SK-N-MC (cell line): ENCODE results near the gene PCBP3.

Experiments used
- DNase-seq: peaks from one replicate; pipeline ENCODE4 v3.0.0-alpha.2; 2011; ENCODE audit warnings: low read depth, low spot score
- H3K27ac ChIP-seq: fragments of 200-600 bp; sonication (generic); 2 replicates; pipeline ENCODE4 v1.5.1; 2016; ENCODE audit warnings: mixed run types
- H3K36me3 ChIP-seq: fragments of 200-600 bp; sonication (generic); 2 replicates; pipeline ENCODE4 v1.6.1; 2017; ENCODE audit warnings: antibody characterized with exemption, low read length, mixed read lengths; ENCODE audit not compliant: insufficient read depth
- H3K4me3 ChIP-seq: fragments of 200-600 bp; sonication (generic); 2 replicates; pipeline ENCODE4 v1.5.1; 2016
- H3K9ac ChIP-seq: fragments of 200-600 bp; sonication (generic); 2 replicates; pipeline ENCODE4 v1.8.0; 2017; ENCODE audit warnings: mixed run types, mixed read lengths; ENCODE audit not compliant: insufficient read length
- H3K9me3 ChIP-seq: fragments of 200-600 bp; sonication (generic); 2 replicates; pipeline ENCODE4 v1.6.1; 2017; ENCODE audit warnings: low read depth, mild to moderate bottlenecking, antibody characterized with exemption, low read length, moderate library complexity, mixed read lengths
- EZH2 ChIP-seq: fragments of 200-600 bp; sonication (generic); IDR thresholded peaks from one replicate; pipeline ENCODE4 v1.6.1; 2017; ENCODE audit warnings: antibody characterized with exemption
- FOXP2 ChIP-seq: optimal IDR thresholded peaks from 2 replicates; pipeline ENCODE3; 2011; ENCODE audit warnings: mild to moderate bottlenecking, moderate library complexity; ENCODE audit not compliant: insufficient read depth; ENCODE audit errors: extremely low read length, control extremely low read depth
- POLR2AphosphoS5 ChIP-seq: IDR thresholded peaks from 2 replicates; pipeline ENCODE4 v1.6.1; 2012; ENCODE audit warnings: mild to moderate bottlenecking, low read depth, low read length, borderline replicate concordance

The PCBP3 gene

DNA sequence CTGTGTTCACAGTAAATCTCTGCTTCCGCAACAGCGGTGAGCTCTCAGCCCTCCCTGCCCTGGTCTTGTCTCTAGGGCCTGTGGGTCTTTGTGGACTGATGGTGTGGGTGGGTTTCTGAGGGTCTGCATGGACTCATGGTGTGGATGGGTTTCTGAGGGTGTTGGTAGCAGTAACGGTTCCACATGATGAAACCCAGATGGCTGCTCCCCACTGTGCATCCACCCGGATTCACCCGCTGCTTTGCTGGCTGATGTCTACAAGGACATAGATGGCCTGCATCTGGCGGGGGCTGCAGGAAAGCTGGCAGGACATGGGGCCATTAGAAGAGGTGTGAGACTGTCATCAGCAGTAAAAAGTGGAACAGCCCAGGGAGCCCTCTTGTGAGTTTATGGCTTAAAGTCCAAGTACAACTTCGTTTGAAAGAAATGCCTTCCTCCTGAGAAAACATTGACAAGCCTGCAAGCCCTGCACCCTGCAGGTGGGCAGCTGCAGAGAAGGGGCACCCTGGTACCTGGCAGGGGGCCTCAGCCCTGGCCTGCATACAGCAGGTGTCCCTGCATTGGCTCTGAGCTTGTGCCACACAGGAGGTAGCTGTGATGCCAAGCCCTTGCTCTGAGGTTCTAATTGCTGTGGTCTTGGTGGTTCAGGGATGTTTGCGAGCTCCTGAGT lies 181.2 kb downstream of the PCBP3 start:
- DNase-seq, result no peak
- no peaks in the 10 kb centered on the region for H3K9me3 ChIP-seq
- no peaks in the 10 kb centered on the region for H3K36me3 ChIP-seq
- no peak overlapping the region for H3K27ac ChIP-seq
- H3K4me3 ChIP-seq, result no peak overlapping the region
- TF ChIP-seq EZH2 (no peak), POLR2AphosphoS5 (no peak), FOXP2 (no peak)
- H3K9ac ChIP-seq, result no peak overlapping the region

DNA sequence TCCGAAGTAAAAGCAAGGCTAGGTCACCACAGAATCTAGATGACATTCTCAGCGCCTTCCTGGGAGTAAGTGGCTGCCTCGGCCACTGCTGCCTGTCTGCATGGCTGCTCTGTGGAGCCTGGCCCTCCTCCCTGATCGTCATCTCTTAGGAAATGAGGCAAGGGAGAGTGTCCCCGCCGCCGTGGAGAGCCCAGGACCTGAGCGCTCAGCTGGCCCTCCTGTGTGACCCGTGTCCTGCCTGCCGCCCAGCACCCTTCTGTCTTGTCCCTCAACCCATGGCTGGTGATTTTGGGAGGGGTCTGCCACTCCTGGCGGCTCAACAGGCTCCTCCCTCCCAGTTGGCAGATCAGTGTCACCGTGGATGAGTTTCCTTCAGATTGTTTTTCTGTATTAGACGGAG lies 181.7 kb downstream of the PCBP3 start:
- Histone ChIP-seq H3K27ac (no peak overlapping the region), H3K4me3 (no peak overlapping the region), H3K9me3 (no peaks in the 10 kb centered on the region), H3K36me3 (no peaks in the 10 kb centered on the region), H3K9ac (no peak overlapping the region)
- DNase-seq, result no peak
- TF ChIP-seq POLR2AphosphoS5, result no peak
- TF ChIP-seq FOXP2, result no peak
- TF ChIP-seq EZH2, result no peak

DNA sequence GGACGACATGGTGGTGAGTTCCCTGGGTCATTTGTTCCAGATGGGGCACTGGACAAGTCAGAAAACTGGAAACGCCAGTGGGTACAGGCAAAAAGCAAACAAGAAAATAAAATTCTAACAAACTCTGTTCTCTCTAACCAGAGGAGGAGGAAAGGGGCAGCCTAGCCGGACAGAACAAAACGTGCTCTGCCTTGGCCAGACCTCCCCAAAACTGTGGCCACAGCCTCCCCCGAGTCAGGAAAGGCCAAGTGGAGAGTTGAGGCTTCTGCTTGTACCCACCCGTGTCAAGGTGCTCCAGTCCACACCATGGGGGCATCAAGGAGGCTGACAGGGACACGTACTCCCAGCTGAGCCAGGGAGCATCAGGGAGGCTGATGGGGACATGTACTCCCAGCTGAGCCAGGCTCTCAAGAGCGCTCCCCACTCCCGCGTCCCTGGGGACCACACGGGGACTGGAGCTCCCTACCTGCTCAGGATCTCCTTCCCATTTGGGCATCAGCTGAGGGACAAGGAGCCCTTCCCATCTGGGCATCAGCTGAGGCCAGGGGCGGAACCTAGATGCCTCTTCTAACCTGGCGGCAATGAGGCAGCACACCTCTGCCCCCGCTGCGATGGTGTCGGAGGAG lies 183.3 kb downstream of the PCBP3 start:
- no peak for DNase-seq
- TF ChIP-seq FOXP2, result no peak
- TF ChIP-seq EZH2, result no peak
- TF ChIP-seq POLR2AphosphoS5, result no peak
- H3K27ac ChIP-seq, result no peak overlapping the region
- H3K4me3 ChIP-seq, result no peak overlapping the region
- H3K36me3 ChIP-seq, result no peaks in the 10 kb centered on the region
- no peak overlapping the region for H3K9ac ChIP-seq
- H3K9me3 ChIP-seq, result no peaks in the 10 kb centered on the region

DNA sequence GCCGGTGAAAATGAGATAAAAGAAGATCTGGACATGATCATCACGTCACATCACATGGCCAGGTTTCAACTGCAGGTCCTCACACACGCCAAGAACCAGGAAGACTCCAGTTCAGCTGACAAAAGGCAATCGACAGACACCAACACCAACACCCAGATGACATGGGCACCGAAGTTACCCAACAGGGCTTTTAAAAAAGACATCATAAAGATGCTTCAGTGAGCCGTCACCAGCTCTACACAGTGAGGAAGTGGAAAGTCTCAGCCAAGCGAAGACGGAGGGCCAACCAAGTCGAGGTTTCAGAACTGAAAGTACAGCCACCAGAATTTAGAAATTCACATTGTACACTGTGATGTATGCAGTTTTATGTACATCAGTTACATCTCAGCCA lies 183.8 kb downstream of the PCBP3 start:
- no peak for DNase-seq
- no peak overlapping the region for H3K4me3 ChIP-seq

DNA sequence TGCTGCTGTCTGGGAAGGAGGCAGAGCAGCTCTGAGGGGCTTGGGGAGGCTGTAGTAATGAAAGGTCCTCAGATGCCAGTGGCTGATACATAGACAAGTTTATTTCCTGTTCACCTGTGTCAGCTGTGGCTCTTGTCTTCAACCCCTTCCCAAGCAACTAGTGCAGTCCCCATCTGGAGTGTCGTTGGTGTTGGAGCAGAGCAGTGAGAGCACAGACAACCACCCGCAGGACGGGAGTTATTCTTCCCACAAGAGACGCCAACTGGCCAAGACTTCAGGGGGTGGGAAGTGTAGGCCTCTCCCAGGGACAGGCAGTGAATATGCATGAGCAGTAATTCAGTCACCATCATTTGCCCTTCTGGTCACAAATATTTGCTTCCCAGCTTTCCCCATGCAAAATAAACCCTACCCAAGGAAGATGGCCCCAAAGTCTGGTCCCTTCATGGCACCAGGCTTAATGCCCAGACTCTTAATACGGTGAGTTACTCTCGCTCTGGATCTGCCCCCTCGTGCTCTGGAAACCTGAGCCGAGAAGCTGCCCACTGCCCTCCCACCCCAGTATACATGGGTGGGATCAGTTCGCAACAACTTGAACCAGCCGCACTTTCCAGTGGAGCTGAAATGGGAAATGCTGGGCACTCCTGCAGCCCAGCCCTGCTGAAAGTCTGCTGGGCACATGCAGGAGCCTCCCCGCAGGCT lies 184.5 kb downstream of the PCBP3 start:
- Histone ChIP-seq H3K36me3 (no peaks in the 10 kb centered on the region), H3K4me3 (no peak overlapping the region), H3K9me3 (no peaks in the 10 kb centered on the region), H3K27ac (no peak overlapping the region), H3K9ac (no peak overlapping the region)
- TF ChIP-seq EZH2, result no peak
- no peak for TF ChIP-seq POLR2AphosphoS5
- TF ChIP-seq FOXP2, result no peak
- DNase-seq, result no peak

More for the DNA sequence above, 183.8 kb downstream of the PCBP3 start:
- TF ChIP-seq EZH2 (no peak), FOXP2 (no peak), POLR2AphosphoS5 (no peak)
- Histone ChIP-seq H3K36me3 (no peaks in the 10 kb centered on the region), H3K27ac (no peak overlapping the region), H3K9me3 (no peaks in the 10 kb centered on the region), H3K9ac (no peak overlapping the region)

DNA sequence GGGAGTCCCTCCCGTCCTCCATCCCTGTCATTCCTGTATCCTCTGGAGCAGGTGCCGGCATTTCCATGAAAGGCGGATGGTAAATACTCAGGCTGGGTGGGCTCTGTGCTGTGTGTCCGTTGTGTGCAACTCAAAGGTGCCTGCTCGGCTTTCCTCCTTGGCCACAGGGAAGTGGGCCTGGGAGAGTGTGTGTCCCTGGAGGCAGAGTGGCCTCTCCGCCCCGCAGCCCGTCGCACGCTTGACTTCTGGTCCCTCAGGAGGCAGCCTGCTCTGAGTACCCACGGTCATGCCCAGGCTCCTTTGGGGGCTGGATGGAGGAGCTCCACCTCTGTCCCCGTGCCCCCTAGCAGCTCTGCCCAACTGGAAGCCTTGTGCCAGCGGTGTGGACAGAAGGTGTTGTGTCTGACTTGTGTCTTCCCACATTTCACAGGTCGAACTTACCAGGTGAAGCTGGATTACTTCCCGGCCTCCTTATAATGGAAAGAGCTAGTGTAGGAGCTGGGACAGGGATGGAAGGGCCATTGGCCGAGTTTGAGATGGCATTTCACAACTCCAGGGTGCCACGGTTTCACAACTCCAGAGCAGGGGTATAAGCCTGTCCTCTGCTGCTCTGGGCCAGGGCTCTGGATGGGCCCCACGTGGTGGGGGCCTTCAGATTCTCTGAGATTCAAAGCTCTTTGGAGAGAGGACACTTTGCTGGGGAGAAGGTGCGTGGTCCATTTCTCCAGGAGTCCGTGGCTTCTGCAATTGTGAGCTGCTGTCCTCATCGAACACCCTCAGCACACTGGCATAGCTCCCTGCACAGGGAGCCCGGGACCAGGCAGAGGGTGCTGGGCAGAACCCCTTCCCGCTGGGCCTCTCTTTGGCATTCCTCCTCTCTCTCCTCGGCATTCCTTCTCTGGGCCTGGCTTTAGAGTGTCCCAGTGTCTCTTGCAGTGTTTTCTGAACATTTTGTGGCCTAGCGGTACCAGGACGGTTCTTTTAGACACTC lies 185.3 kb downstream of the PCBP3 start:
- TF ChIP-seq FOXP2 (no peak), POLR2AphosphoS5 (no peak), EZH2 (no peak)
- DNase-seq, result no peak
- no peaks in the 10 kb centered on the region for H3K9me3 ChIP-seq
- no peaks in the 10 kb centered on the region for H3K36me3 ChIP-seq
- no peak overlapping the region for H3K27ac ChIP-seq
- no peak overlapping the region for H3K9ac ChIP-seq
- H3K4me3 ChIP-seq, result no peak overlapping the region

DNA sequence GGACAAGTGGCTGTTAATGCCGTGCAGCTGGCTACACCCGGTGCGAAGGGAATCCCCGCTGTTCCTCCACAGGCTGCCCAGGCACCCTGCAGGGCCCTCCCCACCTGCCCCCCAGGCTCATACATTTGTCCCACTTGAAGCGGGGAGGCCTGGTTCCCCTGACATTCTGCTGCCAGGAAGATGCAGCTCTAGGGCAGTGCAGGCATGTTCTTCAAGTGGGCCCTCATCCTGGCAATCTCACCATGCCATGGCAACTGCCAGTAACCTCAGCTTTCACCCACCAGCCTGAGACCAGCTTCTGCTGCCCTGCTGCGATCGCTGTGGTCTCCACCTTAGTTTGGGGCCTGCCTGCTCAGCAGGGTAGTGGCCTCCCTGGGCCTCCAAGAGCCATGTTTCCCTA lies 186.1 kb downstream of the PCBP3 start:
- DNase-seq, result no peak
- Histone ChIP-seq H3K9ac (no peak overlapping the region), H3K9me3 (no peaks in the 10 kb centered on the region), H3K27ac (no peak overlapping the region), H3K36me3 (no peaks in the 10 kb centered on the region), H3K4me3 (no peak overlapping the region)
- TF ChIP-seq EZH2, result no peak
- TF ChIP-seq POLR2AphosphoS5, result no peak
- no peak for TF ChIP-seq FOXP2
